K562 (cell line): ENCODE data around the gene ARHGAP24. TPM values are rescaled to one million over a fixed set of nuclear protein-coding genes. Genes with fewer than 3 reads are reported as not detected.

Experiments
- ATAC-seq: fragments of 200-7000 bp; cut with Tn5 transposase; 3 replicates; pipeline ENCODE4 v1.9.1; 2020; ENCODE audit warnings: moderate library complexity
- BruUV-seq: library from RNA; stranded (reverse); fragments of 400-500 nt; replicated peaks from 2 replicates; lab custom pipeline; 2021; lab: Mats Ljungman, UMichigan
- CTCF ChIA-PET: fragments of 300-600 bp; formaldehyde crosslinking; extraction: SDS; loops from one replicate; lab custom pipeline; 2021; ENCODE audit warnings: low intra/inter-chr PET ratio; lab: Yijun Ruan, JAX
- POLR2A ChIA-PET: fragments of 300-600, 350-650 bp; sonication (Branson Sonifier 250); formaldehyde crosslinking; extraction: SDS; loops from one replicate; lab custom pipeline; 2021; ENCODE audit warnings: antibody characterized with exemption, inconsistent platforms; lab: Yijun Ruan, JAX
- DNase-seq, 4 experiments: peaks; one replicate each; pipeline versions ENCODE4 v3.0.0 to v3.0.0-alpha.2; 2011 to 2018; ENCODE audit warnings: low spot score in 3 of 4, mixed read lengths in 3 of 4; ENCODE audit errors: extremely low read depth in 1 of 4
- FAIRE-seq: peaks from 2 replicates; lab custom pipeline; 2011; peaks lifted over from hg19 to GRCh38; lab: Jason Lieb, UNC
- H2AFZ ChIP-seq: 2 replicates; pipeline ENCODE4 v1.6.0; 2011; ENCODE audit warnings: low read depth, low read length, control low read depth, inconsistent platforms
- H3K27ac ChIP-seq: fragments of 200-600 bp; 3 replicates; pipeline ENCODE4 v1.8.0; 2011; ENCODE audit warnings: low read depth, mild to moderate bottlenecking, control low read depth, inconsistent platforms, low read length, moderate library complexity, mixed read lengths; ENCODE audit errors: extremely low read depth
- H3K27me3 ChIP-seq, 2 experiments: fragments of 300-600 bp in 1 of 2; 2 replicates in 1 of 2; 3 replicates in 1 of 2; pipeline versions ENCODE4 v1.6.0 to v1.8.0; 2011; ENCODE audit warnings: inconsistent platforms in 2 of 2, low read length in 2 of 2, mild to moderate bottlenecking in 1 of 2, mixed read lengths in 1 of 2, moderate library complexity in 1 of 2; ENCODE audit not compliant: control insufficient read depth in 2 of 2, insufficient read depth in 2 of 2
- H3K36me3 ChIP-seq: fragments of 300-600 bp; 3 replicates; pipeline ENCODE4 v1.8.0; 2011; ENCODE audit warnings: mild to moderate bottlenecking, low read length, inconsistent platforms; ENCODE audit not compliant: control insufficient read depth, insufficient read depth
- H3K4me1 ChIP-seq, 2 experiments: fragments of 200-600 bp in 1 of 2; replicated peaks in 1 of 2; 2 replicates in 1 of 2; 3 replicates in 1 of 2; pipeline versions ENCODE4 v1.5.1 to v1.8.0; 2011; ENCODE audit warnings: inconsistent platforms in 2 of 2, low read length in 2 of 2, mild to moderate bottlenecking in 1 of 2, mixed read lengths in 1 of 2, moderate library complexity in 1 of 2; ENCODE audit not compliant: control insufficient read depth in 2 of 2, insufficient read depth in 2 of 2
- H3K4me2 ChIP-seq: 2 replicates; pipeline ENCODE4 v1.6.1; 2011; ENCODE audit warnings: low read length, control low read depth, inconsistent platforms, mixed read lengths; ENCODE audit not compliant: insufficient read depth
- H3K4me3 ChIP-seq: fragments of 200-600 bp; sonication (generic), shearing (Covaris generic); 2 replicates; pipeline ENCODE4 v1.5.1; 2016; ENCODE audit warnings: control low read depth, inconsistent platforms
- H3K79me2 ChIP-seq: fragments of 200-600 bp; 3 replicates; pipeline ENCODE4 v1.8.0; 2011; ENCODE audit warnings: low read length, inconsistent platforms; ENCODE audit not compliant: control insufficient read depth, insufficient read depth
- H3K9ac ChIP-seq, 2 experiments: 2 replicates each; pipeline versions ENCODE4 v1.6.0 to v1.6.1; 2011; ENCODE audit warnings: low read depth in 2 of 2, low read length in 2 of 2, control low read depth in 1 of 2, inconsistent platforms in 1 of 2, mild to moderate bottlenecking in 1 of 2, mixed read lengths in 1 of 2; ENCODE audit not compliant: insufficient read depth in 1 of 2
- H3K9me1 ChIP-seq: one replicate; pipeline ENCODE4 v1.6.0; 2011; ENCODE audit warnings: inconsistent platforms, mild to moderate bottlenecking, low read length, moderate library complexity; ENCODE audit not compliant: control insufficient read depth, insufficient read depth
- H3K9me3 ChIP-seq: replicated peaks from 2 replicates; pipeline ENCODE4 v1.5.1; 2011; ENCODE audit warnings: low read depth, low read length, inconsistent platforms; ENCODE audit not compliant: control insufficient read depth, insufficient read depth
- H4K20me1 ChIP-seq: replicated peaks from 2 replicates; pipeline ENCODE4 v1.6.1; 2011; ENCODE audit warnings: low read length, inconsistent platforms, mixed read lengths; ENCODE audit not compliant: control insufficient read depth, insufficient read depth
- BRCA1 ChIP-seq, 2 experiments: fragments of 450-650 bp in 1 of 2; sonication (generic) in 1 of 2; formaldehyde crosslinking in 1 of 2; IDR thresholded peaks; 2 replicates each; pipeline versions ENCODE4 v1.5.0 to v1.6.1; 2017 to 2020; ENCODE audit warnings: mild to moderate bottlenecking in 1 of 2, missing genetic modification reagents in 1 of 2
- CCNT2 ChIP-seq: IDR thresholded peaks from 2 replicates; pipeline ENCODE4 v1.6.1; 2011; ENCODE audit warnings: borderline replicate concordance, low read depth, mild to moderate bottlenecking, moderate library complexity, mixed read lengths, low read length; ENCODE audit not compliant: insufficient read length; ENCODE audit errors: extremely low read depth
- TBL1XR1 ChIP-seq, 2 experiments: IDR thresholded peaks; 2 replicates each; pipeline ENCODE4 v1.6.1; 2012; ENCODE audit warnings: improper control_type of control experiment in 2 of 2, low read length in 2 of 2, mild to moderate bottlenecking in 1 of 2
- WGBS: fragments of 100-300 bp; shearing (Covaris generic); methylation state at CpG from one replicate; pipeline ENCODE4 v1.1.6; 2016; ENCODE audit warnings: low coverage, mixed read lengths; ENCODE audit not compliant: insufficient coverage; ENCODE audit errors: missing lambda C conversion rate; 5-methylcytosine and 5-hydroxymethylcytosine counted together
- in situ Hi-C: fragments of 300-500 bp; cut with MboI; formaldehyde crosslinking; loops from 4 replicates; pipeline ENCODE4 v1.15.0; 2018; ENCODE audit warnings: inconsistent platforms, mixed read lengths
- intact Hi-C: fragments of 100-400 bp; cut with micrococcal nuclease; formaldehyde crosslinking; loops from 2 replicates; pipeline ENCODE4 v1.14.2; 2022
- polyA plus RNA-seq, 8 experiments: library from polyadenylated mRNA; depleted of rRNA in 4 of 8; stranded (reverse) in 5 of 8; unstranded in 3 of 8; fragments of >200 nt; fragmentation: Nextera tagmentation in 2 of 8; fragmentation: Illumina TruSeq in 1 of 8; extraction: Ambion mirVana in 2 of 8; extraction: Trizol in 1 of 8; gene quantifications; 2 replicates each; pipeline versions ENCODE4 v1.2.1 to v1.2.3, GENCODE V29; 2011 to 2014; ENCODE audit warnings: inconsistent platforms in 1 of 8, missing spikeins in 1 of 8
- total RNA-seq, 7 experiments: library from RNA; depleted of rRNA in 6 of 7; stranded (reverse); fragments of >200 nt in 6 of 7; fragmentation: Illumina TruSeq in 2 of 7; extraction: Trizol in 2 of 7; gene quantifications; 2 replicates each; pipeline versions ENCODE4 v1.2.1 to v1.2.3, GENCODE V29; 2011 to 2021; ENCODE audit warnings: low replicate concordance in 1 of 7
- TF ChIP-seq, protein P1 (sequence below): fragments of 450-650 bp; formaldehyde crosslinking; IDR thresholded peaks from 2 replicates; pipeline ENCODE4 v1.4.0; 2020; ENCODE audit warnings: mild to moderate bottlenecking, mixed read lengths
- TF ChIP-seq, protein P2 (sequence below): sonication (generic); formaldehyde crosslinking; IDR thresholded peaks from 2 replicates; pipeline ENCODE4 v1.8.0; 2023; ENCODE audit warnings: mild to moderate bottlenecking, missing genetic modification reagents

ARHGAP24 gene
- total and polyA plus RNA-seq, 9 of the 15 experiments (the other 6 are each of a cell fraction or from before 2014, with no cell fraction given), result 8.0 to 22.6 (median 14.0) TPM

DNA sequence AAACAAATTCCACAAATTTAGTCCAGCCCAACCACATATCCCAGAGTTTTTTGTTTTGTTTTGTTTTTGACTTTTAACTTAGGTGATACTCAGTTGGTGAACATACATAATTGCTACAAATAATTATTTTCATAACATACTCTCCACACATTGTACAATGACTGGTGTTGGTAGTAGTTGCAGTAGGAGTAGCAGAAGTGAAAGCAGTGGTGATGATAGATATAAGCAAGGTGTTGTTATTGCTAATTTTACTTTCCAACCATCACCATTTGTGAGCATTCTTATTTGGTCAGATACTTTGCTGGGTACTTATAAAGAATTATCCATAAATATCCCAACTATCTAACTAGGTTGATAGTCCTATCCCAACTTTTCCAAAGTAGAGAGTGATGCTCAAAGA is 47.3 kb downstream of the ARHGAP24 start:
- in situ Hi-C loops (no loop called here), intact Hi-C loops (no loop called here)
- ATAC-seq (no peak), DNase-seq (no peak), FAIRE-seq (no peak)
- Histone ChIP-seq H4K20me1 (no peaks in the 10 kb centered on the region), H3K79me2 (no peaks in the 10 kb centered on the region), H3K9me1 (no peaks in the 10 kb centered on the region), H3K4me1 (no peaks in the 10 kb centered on the region), H3K9ac (no peak overlapping the region), H2AFZ (no peak overlapping the region), H3K9me3 (no peaks in the 10 kb centered on the region), H3K27me3 (no peaks in the 10 kb centered on the region), H3K4me3 (no peak overlapping the region), H3K27ac (no peak overlapping the region), H3K36me3 (no peaks in the 10 kb centered on the region)
- no TSS peak for BruUV-seq
- ChIA-PET CTCF (no interaction called here), POLR2A (no interaction called here)
- TF ChIP-seq BRCA1 (IDR thresholded peaks at IDR 0.05) (no peak), BRCA1 (CRISPR knock-in tag; IDR thresholded peaks at IDR 0.05) (no peak), TBL1XR1 (IDR thresholded peaks at IDR 0.05; ENCODE audit: low read length in 2 of 2) (no peak)
- TF ChIP-seq, all 486 proteins: peak for 0
- no peak overlapping the region for H3K4me2 ChIP-seq

GRCh38 chr4:85522836-85523235 is 47.9 kb downstream of the ARHGAP24 start:
- no peaks in the 10 kb centered on the region for H3K79me2 ChIP-seq
- H3K4me3 ChIP-seq, result no peak overlapping the region
- H3K36me3 ChIP-seq, result no peaks in the 10 kb centered on the region
- intact Hi-C loops, result no loop called here
- H3K9me1 ChIP-seq, result no peaks in the 10 kb centered on the region
- no peak overlapping the region for H3K27ac ChIP-seq
- H3K4me1 ChIP-seq, result no peaks in the 10 kb centered on the region
- BruUV-seq, result no TSS peak
- CTCF ChIA-PET, result no interaction called here
- in situ Hi-C loops, result no loop called here
- H3K27me3 ChIP-seq, result no peaks in the 10 kb centered on the region
- ATAC-seq (no peak), DNase-seq (no peak), FAIRE-seq (no peak)
- no peak overlapping the region for H3K4me2 ChIP-seq
- H2AFZ ChIP-seq, result no peak overlapping the region
- TF ChIP-seq, protein P1, sequence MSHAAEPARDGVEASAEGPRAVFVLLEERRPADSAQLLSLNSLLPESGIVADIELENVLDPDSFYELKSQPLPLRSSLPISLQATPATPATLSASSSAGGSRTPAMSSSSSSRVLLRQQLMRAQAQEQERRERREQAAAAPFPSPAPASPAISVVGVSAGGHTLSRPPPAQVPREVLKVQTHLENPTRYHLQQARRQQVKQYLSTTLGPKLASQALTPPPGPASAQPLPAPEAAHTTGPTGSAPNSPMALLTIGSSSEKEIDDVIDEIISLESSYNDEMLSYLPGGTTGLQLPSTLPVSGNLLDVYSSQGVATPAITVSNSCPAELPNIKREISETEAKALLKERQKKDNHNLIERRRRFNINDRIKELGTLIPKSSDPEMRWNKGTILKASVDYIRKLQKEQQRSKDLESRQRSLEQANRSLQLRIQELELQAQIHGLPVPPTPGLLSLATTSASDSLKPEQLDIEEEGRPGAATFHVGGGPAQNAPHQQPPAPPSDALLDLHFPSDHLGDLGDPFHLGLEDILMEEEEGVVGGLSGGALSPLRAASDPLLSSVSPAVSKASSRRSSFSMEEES (CRISPR knock-in tag), result peak; percentile 43
- TF ChIP-seq, protein P2, sequence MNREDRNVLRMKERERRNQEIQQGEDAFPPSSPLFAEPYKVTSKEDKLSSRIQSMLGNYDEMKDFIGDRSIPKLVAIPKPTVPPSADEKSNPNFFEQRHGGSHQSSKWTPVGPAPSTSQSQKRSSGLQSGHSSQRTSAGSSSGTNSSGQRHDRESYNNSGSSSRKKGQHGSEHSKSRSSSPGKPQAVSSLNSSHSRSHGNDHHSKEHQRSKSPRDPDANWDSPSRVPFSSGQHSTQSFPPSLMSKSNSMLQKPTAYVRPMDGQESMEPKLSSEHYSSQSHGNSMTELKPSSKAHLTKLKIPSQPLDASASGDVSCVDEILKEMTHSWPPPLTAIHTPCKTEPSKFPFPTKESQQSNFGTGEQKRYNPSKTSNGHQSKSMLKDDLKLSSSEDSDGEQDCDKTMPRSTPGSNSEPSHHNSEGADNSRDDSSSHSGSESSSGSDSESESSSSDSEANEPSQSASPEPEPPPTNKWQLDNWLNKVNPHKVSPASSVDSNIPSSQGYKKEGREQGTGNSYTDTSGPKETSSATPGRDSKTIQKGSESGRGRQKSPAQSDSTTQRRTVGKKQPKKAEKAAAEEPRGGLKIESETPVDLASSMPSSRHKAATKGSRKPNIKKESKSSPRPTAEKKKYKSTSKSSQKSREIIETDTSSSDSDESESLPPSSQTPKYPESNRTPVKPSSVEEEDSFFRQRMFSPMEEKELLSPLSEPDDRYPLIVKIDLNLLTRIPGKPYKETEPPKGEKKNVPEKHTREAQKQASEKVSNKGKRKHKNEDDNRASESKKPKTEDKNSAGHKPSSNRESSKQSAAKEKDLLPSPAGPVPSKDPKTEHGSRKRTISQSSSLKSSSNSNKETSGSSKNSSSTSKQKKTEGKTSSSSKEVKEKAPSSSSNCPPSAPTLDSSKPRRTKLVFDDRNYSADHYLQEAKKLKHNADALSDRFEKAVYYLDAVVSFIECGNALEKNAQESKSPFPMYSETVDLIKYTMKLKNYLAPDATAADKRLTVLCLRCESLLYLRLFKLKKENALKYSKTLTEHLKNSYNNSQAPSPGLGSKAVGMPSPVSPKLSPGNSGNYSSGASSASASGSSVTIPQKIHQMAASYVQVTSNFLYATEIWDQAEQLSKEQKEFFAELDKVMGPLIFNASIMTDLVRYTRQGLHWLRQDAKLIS (CRISPR knock-in tag), result no peak
- TF ChIP-seq CCNT2, result no peak
- H3K9me3 ChIP-seq, result no peaks in the 10 kb centered on the region
- no peak overlapping the region for H3K9ac ChIP-seq
- no peaks in the 10 kb centered on the region for H4K20me1 ChIP-seq
- 3% methylated on average over 3 of the region's 3 CpGs for WGBS
- POLR2A ChIA-PET, result no interaction called here
